Neural cell (in vitro differentiated cells): Measurements from ENCODE around the gene TFEB. TPM values are rescaled to one million over a fixed set of nuclear protein-coding genes. Genes with fewer than 3 reads are reported as not detected.

Experiments used
- H2AFZ ChIP-seq: fragments of 200-600, 300-800 bp; sonication (generic), shearing (Covaris generic); 2 replicates; pipeline ENCODE4 v1.6.0; 2014; ENCODE audit warnings: low read depth, mild to moderate bottlenecking, antibody characterized with exemption, low read length, moderate library complexity
- H3F3A ChIP-seq: fragments of 200-600 bp; shearing (Covaris generic); 2 replicates; pipeline ENCODE4 v1.6.1; 2016; ENCODE audit warnings: mild to moderate bottlenecking, moderate library complexity, mixed read lengths, antibody characterized with exemption, low read length; ENCODE audit not compliant: insufficient read depth, poor library complexity, severe bottlenecking
- H3K27ac ChIP-seq: fragments of 200-600, 300-800 bp; sonication (generic), shearing (Covaris generic); 2 replicates; pipeline ENCODE4 v1.5.1; 2014; ENCODE audit warnings: mild to moderate bottlenecking, low read length, moderate library complexity
- H3K27me3 ChIP-seq: fragments of 300-800, 200-600 bp; sonication (generic), shearing (Covaris generic); 2 replicates; pipeline ENCODE4 v1.6.0; 2014; ENCODE audit warnings: mild to moderate bottlenecking, low read depth, low read length, moderate library complexity; ENCODE audit not compliant: insufficient read depth
- H3K36me3 ChIP-seq: fragments of 300-800, 200-600 bp; sonication (generic), shearing (Covaris generic); 2 replicates; pipeline ENCODE4 v1.5.1; 2014; ENCODE audit warnings: mild to moderate bottlenecking, antibody characterized with exemption, low read length, moderate library complexity; ENCODE audit not compliant: insufficient read depth
- H3K4me2 ChIP-seq: fragments of 300-800, 200-600 bp; sonication (generic), shearing (Covaris generic); 2 replicates; pipeline ENCODE4 v1.6.0; 2014; ENCODE audit warnings: mild to moderate bottlenecking, low read length
- H3K4me3 ChIP-seq: fragments of 300-800, 200-600 bp; sonication (generic), shearing (Covaris generic); 2 replicates; pipeline ENCODE4 v1.5.1; 2014; ENCODE audit warnings: mild to moderate bottlenecking, low read length, moderate library complexity
- H3K79me2 ChIP-seq: fragments of 200-600 bp; shearing (Covaris generic); replicated peaks from 2 replicates; pipeline ENCODE4 v1.6.0; 2014; ENCODE audit warnings: mild to moderate bottlenecking, low read length, moderate library complexity; ENCODE audit not compliant: insufficient read depth
- H3K9ac ChIP-seq: fragments of 300-800, 200-600 bp; sonication (generic), shearing (Covaris generic); 2 replicates; pipeline ENCODE4 v1.6.1; 2016; ENCODE audit warnings: mild to moderate bottlenecking, low read length, mixed read lengths
- H3K9me2 ChIP-seq: fragments of 200-600 bp; shearing (Covaris generic); 2 replicates; pipeline ENCODE4 v1.6.1; 2016; ENCODE audit warnings: mild to moderate bottlenecking, low read length, mixed read lengths; ENCODE audit not compliant: insufficient read depth
- H3K9me3 ChIP-seq: fragments of 200-600, 300-800 bp; sonication (generic), shearing (Covaris generic); 2 replicates; pipeline ENCODE4 v1.6.1; 2016; ENCODE audit warnings: mild to moderate bottlenecking, mixed run types, low read length, moderate library complexity, mixed read lengths
- H4K20me1 ChIP-seq: fragments of 200-600 bp; shearing (Covaris generic); 2 replicates; pipeline ENCODE4 v1.6.1; 2016; ENCODE audit warnings: mild to moderate bottlenecking, mixed run types; ENCODE audit not compliant: insufficient read depth
- CTCF ChIP-seq: fragments of 450-650 bp; IDR thresholded peaks from 2 replicates; pipeline ENCODE4 v1.5.1; 2014; ENCODE audit warnings: antibody characterized with exemption, mild to moderate bottlenecking, moderate library complexity; ENCODE audit not compliant: poor library complexity, severe bottlenecking
- EP300 ChIP-seq: fragments of 450-650 bp; conservative IDR thresholded peaks from 2 replicates; pipeline ENCODE4 v1.6.1; 2014; ENCODE audit warnings: antibody characterized with exemption, mild to moderate bottlenecking, moderate library complexity; ENCODE audit not compliant: poor library complexity, severe bottlenecking
- EZH2 ChIP-seq: fragments of 200-600, 300-800 bp; shearing (Covaris generic), sonication (generic); IDR thresholded peaks from 2 replicates; pipeline ENCODE4 v1.6.1; 2014; ENCODE audit warnings: antibody characterized with exemption, low read length, borderline replicate concordance, mild to moderate bottlenecking; ENCODE audit not compliant: insufficient read depth, poor library complexity, severe bottlenecking
- MXI1 ChIP-seq: fragments of 450-650 bp; conservative IDR thresholded peaks from 2 replicates; pipeline ENCODE4 v1.6.1; 2014; ENCODE audit warnings: antibody characterized with exemption, mild to moderate bottlenecking; ENCODE audit not compliant: poor library complexity, severe bottlenecking
- POLR2AphosphoS5 ChIP-seq: IDR thresholded peaks from 2 replicates; pipeline ENCODE4 v1.6.1; 2012
- RAD21 ChIP-seq: fragments of 450-650 bp; conservative IDR thresholded peaks from 2 replicates; pipeline ENCODE4 v1.6.1; 2014; ENCODE audit warnings: antibody characterized with exemption, mild to moderate bottlenecking, moderate library complexity
- REST ChIP-seq: IDR thresholded peaks from 2 replicates; pipeline ENCODE4 v1.6.1; 2012; ENCODE audit warnings: borderline replicate concordance
- SMC3 ChIP-seq: fragments of 450-650 bp; conservative IDR thresholded peaks from 2 replicates; pipeline ENCODE4 v1.6.1; 2014; ENCODE audit warnings: antibody characterized with exemption, mild to moderate bottlenecking, moderate library complexity; ENCODE audit not compliant: poor library complexity
- TAF1 ChIP-seq: IDR thresholded peaks from 2 replicates; pipeline ENCODE4 v1.6.1; 2012; ENCODE audit warnings: low read depth
- polyA plus RNA-seq: library from polyadenylated mRNA; depleted of rRNA; stranded (reverse); fragments of >200 nt; gene quantifications from 2 replicates; pipeline ENCODE4 v1.2.3, GENCODE V29; 2014

TFEB gene
- polyA plus RNA-seq, 1 donor from 2014 or later: 0.24 TPM

GRCh38 chr6:41673704-41674000, 61.8 kb downstream of the TFEB start:
- no peaks in the 10 kb centered on the region for H4K20me1 ChIP-seq
- no peak overlapping the region for H3K4me3 ChIP-seq
- no peaks in the 10 kb centered on the region for H3K36me3 ChIP-seq
- no peaks in the 10 kb centered on the region for H3K79me2 ChIP-seq
- no peak overlapping the region for H3K27ac ChIP-seq
- H3F3A ChIP-seq: peaks cover 10% of the 10 kb centered on the region
- H3K9me3 ChIP-seq: no peaks in the 10 kb centered on the region
- no peaks in the 10 kb centered on the region for H3K9me2 ChIP-seq
- H3K4me2 ChIP-seq: no peak overlapping the region
- no peak overlapping the region for H2AFZ ChIP-seq
- TF ChIP-seq POLR2AphosphoS5 (no peak), EP300 (no peak), TAF1 (no peak), SMC3 (no peak), EZH2 (no peak), REST (no peak), MXI1 (no peak), CTCF (no peak)
- no peak overlapping the region for H3K9ac ChIP-seq
- H3K27me3 ChIP-seq: no peaks in the 10 kb centered on the region

- Histone ChIP-seq H3K36me3 (no peaks in the 10 kb centered on the region), H3K79me2 (no peaks in the 10 kb centered on the region), H3K9ac (no peak overlapping the region)
Measured at GRCh38 chr6:41672816-41673703, 62.3 kb downstream of the TFEB start.

More at GRCh38 chr6:41672816-41673703, 62.3 kb downstream of the TFEB start:
- Histone ChIP-seq H2AFZ (no peak overlapping the region), H3K9me2 (no peaks in the 10 kb centered on the region), H3K4me3 (no peak overlapping the region), H3K9me3 (no peaks in the 10 kb centered on the region), H3K4me2 (no peak overlapping the region), H4K20me1 (no peaks in the 10 kb centered on the region), H3K27me3 (no peaks in the 10 kb centered on the region), H3K27ac (no peak overlapping the region), H3F3A (peaks cover 10% of the 10 kb centered on the region)
- no peak for TF ChIP-seq EZH2
- TF ChIP-seq TAF1: no peak
- TF ChIP-seq SMC3: no peak
- TF ChIP-seq POLR2AphosphoS5: no peak
- TF ChIP-seq CTCF: no peak
- TF ChIP-seq REST: no peak
- no peak for TF ChIP-seq MXI1
- no peak for TF ChIP-seq RAD21
- TF ChIP-seq EP300: no peak
